8988T (cell line): ENCODE measurements around the gene MAGEA4.

Experiments
- DNase-seq: peaks from one replicate; pipeline ENCODE4 v3.0.0; 2011

Gene MAGEA4

DNA sequence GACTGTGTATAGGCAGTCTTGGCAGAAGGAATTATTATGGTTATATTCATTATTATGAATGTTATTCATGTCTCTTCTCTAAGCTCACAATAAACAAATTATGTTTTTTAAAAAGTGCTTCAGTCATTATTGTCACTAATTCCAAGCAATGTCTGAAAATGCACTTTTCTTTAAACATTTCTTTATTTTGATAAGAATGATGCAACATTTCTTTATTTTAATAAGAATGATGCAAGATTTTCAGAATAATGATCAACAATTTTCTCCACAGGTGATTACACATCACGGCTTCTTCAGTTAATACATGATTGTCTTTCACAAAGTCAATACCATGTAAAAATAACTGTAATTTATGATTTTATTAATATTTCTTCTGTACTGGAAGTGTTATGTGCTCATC, 22.7 kb downstream of the MAGEA4 start:
- DNase-seq, result no peak

DNA sequence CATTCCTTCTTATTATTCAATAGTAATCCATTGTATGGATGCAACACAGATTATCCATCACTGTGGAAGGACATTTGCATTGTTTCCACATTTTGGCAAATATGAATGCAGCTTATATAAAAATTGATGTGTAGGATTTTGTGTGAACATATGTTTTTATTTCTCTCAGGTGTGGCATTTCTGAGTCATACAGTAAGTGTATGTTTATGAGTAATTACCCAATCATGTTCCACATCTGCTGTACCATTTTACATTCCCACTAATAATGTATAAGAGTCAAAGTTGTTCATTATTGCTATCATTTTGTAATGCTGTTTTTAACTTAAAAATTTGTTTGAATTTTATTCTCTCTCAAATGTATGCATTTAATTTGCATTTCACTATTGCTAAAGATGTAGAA, 25.5 kb downstream of the MAGEA4 start:
- no peak for DNase-seq

DNA sequence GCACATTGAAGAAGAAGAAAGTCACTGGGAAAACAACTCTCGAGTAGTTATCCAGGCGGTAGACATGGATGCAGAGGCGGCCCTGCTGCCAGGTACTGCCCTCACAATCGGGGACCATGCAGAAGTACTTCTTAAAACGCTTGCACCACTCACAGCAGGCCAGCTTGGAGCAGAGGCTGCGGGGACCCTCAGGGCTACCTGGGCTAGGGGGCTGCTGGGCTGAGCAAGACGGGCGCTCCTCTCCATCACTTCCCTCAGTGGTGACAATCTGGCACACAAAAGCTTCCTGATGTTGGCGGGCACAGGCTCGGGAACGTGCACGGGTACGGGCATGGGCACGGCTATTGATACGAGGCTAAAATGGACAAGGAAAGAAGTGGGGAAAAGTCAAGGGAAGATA, 42.0 kb downstream of the MAGEA4 start:
- DNase-seq, result no peak

DNA sequence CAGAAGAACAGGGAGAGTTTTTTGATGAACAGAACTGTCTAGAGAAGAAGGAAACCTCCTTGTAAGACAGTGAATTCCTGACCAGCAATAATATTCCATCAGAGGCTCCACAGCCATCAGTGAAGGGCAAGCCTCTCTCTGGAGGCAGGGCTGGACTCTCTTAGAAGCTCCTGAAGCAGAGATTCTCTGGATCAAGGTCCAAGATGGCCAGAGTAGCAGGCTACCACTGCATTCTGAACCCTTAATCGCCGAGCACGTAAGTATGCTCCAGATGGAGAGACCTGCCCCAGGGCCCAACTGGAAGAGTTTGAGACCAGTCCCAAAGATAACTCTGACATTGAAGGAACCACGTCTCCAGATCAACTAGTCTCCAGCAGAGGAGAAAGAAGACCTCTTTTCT, 45.4 kb downstream of the MAGEA4 start:
- DNase-seq, result no peak

DNA sequence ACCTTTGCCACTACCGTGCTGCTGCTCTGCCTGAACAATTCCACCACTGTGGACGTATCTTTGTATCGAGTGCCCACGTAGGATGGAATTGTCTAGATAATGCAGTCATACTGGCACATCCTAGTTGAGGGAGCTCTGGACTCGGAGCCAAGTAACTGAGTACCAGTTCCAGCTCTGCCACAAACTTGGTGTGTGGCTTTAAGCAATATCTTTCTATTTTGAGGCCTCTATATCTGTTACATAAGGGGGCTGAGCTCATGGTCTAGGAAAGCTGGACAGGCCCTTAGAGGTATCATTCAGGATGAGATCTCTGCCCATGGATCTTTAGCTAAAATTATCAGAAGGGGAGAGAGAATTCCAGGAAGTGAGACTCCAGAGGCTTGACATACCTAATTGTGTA, 49.3 kb downstream of the MAGEA4 start:
- no peak for DNase-seq

DNA sequence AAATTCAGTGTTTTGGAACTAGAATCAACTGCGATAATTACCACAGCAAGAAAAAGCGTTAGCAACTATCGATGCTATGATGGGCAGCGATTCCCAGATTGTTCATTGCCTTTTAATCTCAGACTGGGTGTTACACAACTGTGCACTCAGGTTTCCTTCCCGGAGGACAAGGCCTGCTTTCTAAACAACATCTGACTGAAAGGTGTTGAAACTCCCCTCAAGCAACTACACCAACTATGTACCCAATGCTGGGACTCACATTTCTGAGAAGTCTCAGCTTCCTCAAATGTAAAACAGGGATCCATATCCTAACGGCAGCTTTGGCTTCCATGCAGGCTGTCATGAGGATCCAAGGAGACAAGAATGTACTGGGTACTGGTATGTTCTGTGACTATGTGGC, 53.5 kb downstream of the MAGEA4 start:
- no peak for DNase-seq

DNA sequence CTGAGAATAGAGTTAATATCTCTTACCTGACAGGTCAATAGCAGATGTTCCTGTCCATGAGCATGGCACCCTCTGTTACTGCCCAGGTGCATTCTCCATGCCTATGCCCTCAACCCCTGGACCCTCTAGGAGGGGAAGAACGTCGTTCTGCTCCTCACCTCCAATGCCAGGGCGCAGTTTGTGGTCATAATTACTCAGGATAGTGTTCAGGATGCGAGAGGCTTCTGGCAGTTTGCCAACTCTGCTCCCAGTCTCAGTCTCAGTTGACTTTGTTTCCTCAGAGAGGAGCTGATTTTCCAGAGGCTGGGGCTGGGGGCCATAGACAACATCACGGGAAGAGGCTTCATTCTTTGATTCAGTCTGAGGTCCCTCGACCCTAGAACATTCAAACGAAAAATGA, 57.3 kb downstream of the MAGEA4 start:
- DNase-seq, result no peak

DNA sequence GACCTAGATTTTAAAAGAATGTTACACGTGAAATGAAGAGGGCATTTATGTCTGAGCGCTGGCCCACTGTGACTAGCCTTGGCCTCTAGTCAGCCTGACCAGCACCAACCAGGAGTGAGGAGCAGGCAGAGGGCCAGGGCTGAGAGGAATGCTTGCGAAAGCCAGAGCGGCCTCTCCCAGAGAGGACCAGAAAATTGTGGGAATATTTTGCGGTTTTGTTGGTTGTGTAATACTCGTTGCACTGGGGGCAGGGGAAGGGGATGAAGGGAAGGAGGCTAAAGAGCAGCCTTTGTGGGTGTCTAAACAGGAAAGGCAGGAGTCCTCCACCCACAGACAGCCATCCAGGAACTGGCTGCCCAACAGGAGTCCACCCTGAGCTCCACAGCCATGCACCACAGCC, 58.0 kb downstream of the MAGEA4 start:
- DNase-seq, result no peak

DNA sequence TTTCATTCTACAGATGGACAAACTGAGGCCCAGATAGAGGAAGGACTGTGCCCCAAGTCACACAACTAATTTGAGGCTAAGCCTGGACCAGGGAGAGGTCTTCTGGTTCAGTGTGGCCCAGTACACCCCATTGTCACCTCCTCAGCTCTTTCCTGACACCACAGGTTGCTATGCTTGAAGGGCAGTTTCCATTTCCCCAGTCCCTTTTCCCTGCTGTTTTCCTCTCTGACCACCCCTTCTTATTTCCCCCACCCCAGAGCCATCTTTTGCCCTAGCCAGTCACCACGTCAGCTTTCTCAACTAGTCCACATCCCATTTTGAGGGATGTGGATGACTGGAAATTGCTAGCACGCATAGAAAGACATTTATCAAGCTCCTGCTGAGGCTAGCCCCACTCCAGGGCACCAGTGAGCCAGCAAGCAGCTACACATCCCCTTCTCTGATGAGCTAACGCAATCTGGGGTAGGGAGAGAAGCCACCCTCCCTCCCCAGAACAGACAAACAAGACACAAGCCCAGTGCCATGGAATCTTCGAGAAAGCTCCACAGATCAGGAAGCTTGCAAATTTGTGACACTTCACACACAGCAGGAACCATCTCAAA, 60.5 kb downstream of the MAGEA4 start:
- no peak for DNase-seq

DNA sequence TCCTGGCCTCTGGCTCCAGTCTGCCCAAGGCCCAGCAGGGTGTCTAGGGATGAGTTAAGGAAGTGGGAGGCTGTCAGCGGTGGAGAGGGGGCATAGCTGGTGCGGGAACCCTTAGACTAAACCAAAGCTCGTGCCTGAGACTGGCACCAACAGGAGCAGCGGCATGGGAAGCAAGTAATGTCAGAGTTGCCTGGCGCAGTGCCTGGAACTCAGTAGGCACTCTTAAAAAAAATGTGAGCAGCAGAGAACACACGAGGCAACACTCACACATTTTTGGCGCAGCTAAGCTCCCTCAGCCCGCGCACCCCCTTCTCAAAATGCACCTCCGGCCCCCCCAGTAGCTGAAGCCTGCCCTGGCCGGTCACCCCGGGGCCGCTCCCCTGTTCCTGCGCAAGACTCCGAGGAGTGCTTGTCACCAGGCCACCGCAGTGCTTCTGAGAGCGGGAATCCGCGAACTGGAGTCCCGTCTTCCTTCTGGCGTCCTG, 61.2 kb downstream of the MAGEA4 start:
- no peak for DNase-seq
